ENCODE measurements around the gene GULP1.
A peak's percentile ranks its signal among the peaks of the same experiment; 100 is the strongest.
"Not testable (repeated sequence)": the region's sequence is repeated elsewhere in the genome, so short reads cannot be mapped to it uniquely, and the experiment has no call there.

GULP1 gene

GRCh38 chr2:188435115-188435514, 143.4 kb downstream of the GULP1 start:
- DNase-seq, result no peak

GRCh38 chr2:188437537-188437936, 145.9 kb downstream of the GULP1 start:
- no peak for DNase-seq

- no peak for DNase-seq
Measured at GRCh38 chr2:188439986-188440385, 148.3 kb downstream of the GULP1 start.

- no peak for DNase-seq
Measured at GRCh38 chr2:188440849-188441248, 149.2 kb downstream of the GULP1 start.

- no peak for DNase-seq
Measured at GRCh38 chr2:188441288-188441947, 149.7 kb downstream of the GULP1 start.

GRCh38 chr2:188443207-188443606, 151.5 kb downstream of the GULP1 start:
- no peak for DNase-seq

- no peak for DNase-seq
Measured at GRCh38 chr2:188444106-188444835, 152.6 kb downstream of the GULP1 start.

GRCh38 chr2:188449561-188449960, 157.9 kb downstream of the GULP1 start:
- DNase-seq, result no peak

GRCh38 chr2:188449971-188450370, 158.3 kb downstream of the GULP1 start:
- DNase-seq, result no peak

GRCh38 chr2:188450732-188451483, 159.2 kb downstream of the GULP1 start:
- no peak for DNase-seq

GRCh38 chr2:188452084-188452483, 160.4 kb downstream of the GULP1 start:
- DNase-seq, result no peak

- DNase-seq, result no peak
Measured at GRCh38 chr2:188456114-188456909, 164.6 kb downstream of the GULP1 start.

GRCh38 chr2:188459061-188459460, 167.4 kb downstream of the GULP1 start:
- DNase-seq, result no peak

GRCh38 chr2:188466078-188466477, 174.4 kb downstream of the GULP1 start:
- DNase-seq, result not testable (repeated sequence)

GRCh38 chr2:188466761-188467160, 175.1 kb downstream of the GULP1 start:
- no peak for DNase-seq

- no peak for DNase-seq
Measured at GRCh38 chr2:188471166-188471565, 179.5 kb downstream of the GULP1 start.

- DNase-seq, result no peak
Measured at GRCh38 chr2:188473306-188473705, 181.6 kb downstream of the GULP1 start.

GRCh38 chr2:188474316-188474715, 182.6 kb downstream of the GULP1 start:
- no peak for DNase-seq

GRCh38 chr2:188475945-188476344, 184.3 kb downstream of the GULP1 start:
- no peak for DNase-seq

GRCh38 chr2:188477564-188478103, 186.0 kb downstream of the GULP1 start:
- no peak for DNase-seq

GRCh38 chr2:188478724-188479123, 187.1 kb downstream of the GULP1 start:
- DNase-seq, result peak; percentile 10

- DNase-seq, result no peak
Measured at GRCh38 chr2:188481474-188481873, 189.8 kb downstream of the GULP1 start.

GRCh38 chr2:188485496-188485895, 193.8 kb downstream of the GULP1 start:
- DNase-seq, result no peak
